Measurements from ENCODE around the gene PWP1. TPM values are rescaled to one million over a fixed set of nuclear protein-coding genes. Genes with fewer than 3 reads are reported as not detected.

PWP1 gene
- total and polyA plus RNA-seq, 9 of the 15 experiments (the other 6 are each of a cell fraction or from before 2014, with no cell fraction given): 61.6 to 401 (median 111) TPM

DNA sequence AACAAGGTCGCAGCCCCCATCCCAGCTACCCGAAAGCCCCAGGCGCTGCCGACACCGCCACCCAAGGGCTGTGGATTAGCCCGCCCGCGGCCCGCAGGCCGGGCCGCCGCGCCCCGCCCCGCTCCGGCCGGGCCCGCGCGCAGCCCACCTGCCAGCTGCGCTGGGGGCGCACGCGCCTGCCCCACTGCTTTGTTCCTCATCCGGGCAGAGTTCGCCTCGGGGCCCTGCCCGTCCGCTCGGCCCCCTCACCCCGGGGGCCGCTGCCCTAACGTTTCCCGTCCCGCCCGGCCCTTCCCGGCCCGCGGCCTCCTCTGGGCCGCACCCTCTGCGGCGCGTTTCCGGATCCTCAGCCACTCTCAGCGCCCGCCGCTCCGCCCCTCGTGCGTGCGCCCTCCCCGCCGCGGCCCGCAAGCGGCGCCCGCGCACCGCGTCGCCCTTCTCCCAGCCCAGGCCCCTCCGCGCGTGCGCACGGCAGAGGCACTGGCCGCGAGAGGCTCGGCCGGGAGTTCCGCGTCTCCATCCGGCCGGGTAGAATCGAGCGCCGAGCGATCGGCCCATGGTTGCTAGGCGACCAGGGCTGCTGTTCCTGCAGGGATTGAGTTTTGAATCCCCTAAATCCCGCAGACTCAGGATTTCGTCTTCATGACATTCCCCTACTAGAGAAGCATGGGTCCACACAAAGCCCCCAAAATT lies 75.4 kb downstream of the PWP1 start, which contains the start of gene PRDM4 (continued):
- TF ChIP-seq ZC3H4 (CRISPR knock-in tag; IDR thresholded peaks at IDR 0.05; ENCODE audit: borderline replicate concordance): no peak
- TF ChIP-seq RBM39 (optimal IDR thresholded peaks at IDR 0.05; ENCODE audit: low read depth, low read length): no peak
- TF ChIP-seq HMG20A (CRISPR knock-in tag; conservative IDR thresholded peaks at IDR 0.05): no peak
- no peak for TF ChIP-seq SP1 (CRISPR knock-in tag; IDR thresholded peaks at IDR 0.05)
- TF ChIP-seq SIX5 (IDR thresholded peaks at IDR 0.05; ENCODE audit: borderline replicate concordance in 1 of 2, insufficient read depth in 1 of 2, low read depth in 1 of 2, low read length in 2 of 2): peak in 1 of 2 experiments; percentile 19; a peak in 1 of 4 replicates
- no peak for TF ChIP-seq NBN (IDR thresholded peaks at IDR 0.05; ENCODE audit: low read depth)
- TF ChIP-seq TRIM24 (IDR thresholded peaks at IDR 0.05): no peak
- TF ChIP-seq KAT7 (CRISPR knock-in tag; IDR thresholded peaks at IDR 0.05; ENCODE audit: borderline replicate concordance): no peak
- TF ChIP-seq SREBF2 (CRISPR knock-in tag; IDR thresholded peaks at IDR 0.05): no peak
- peak; percentile 67 to 87; a peak in 3 of 4 replicates for TF ChIP-seq NONO (IDR thresholded peaks at IDR 0.05; ENCODE audit: low read depth in 2 of 2, low read length in 1 of 2)
- no peak for TF ChIP-seq XRCC3 (IDR thresholded peaks at IDR 0.05)
- TF ChIP-seq, protein P1, sequence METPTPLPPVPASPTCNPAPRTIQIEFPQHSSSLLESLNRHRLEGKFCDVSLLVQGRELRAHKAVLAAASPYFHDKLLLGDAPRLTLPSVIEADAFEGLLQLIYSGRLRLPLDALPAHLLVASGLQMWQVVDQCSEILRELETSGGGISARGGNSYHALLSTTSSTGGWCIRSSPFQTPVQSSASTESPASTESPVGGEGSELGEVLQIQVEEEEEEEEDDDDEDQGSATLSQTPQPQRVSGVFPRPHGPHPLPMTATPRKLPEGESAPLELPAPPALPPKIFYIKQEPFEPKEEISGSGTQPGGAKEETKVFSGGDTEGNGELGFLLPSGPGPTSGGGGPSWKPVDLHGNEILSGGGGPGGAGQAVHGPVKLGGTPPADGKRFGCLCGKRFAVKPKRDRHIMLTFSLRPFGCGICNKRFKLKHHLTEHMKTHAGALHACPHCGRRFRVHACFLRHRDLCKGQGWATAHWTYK (CRISPR knock-in tag; IDR thresholded peaks at IDR 0.05): no peak
- TF ChIP-seq SMAD4 (CRISPR knock-in tag; conservative IDR thresholded peaks at IDR 0.05): no peak
- TF ChIP-seq ZKSCAN1 (IDR thresholded peaks at IDR 0.05; ENCODE audit: low read depth, low read length): no peak
- peak; percentile 96 to 97 for TF ChIP-seq NRF1 (conservative IDR thresholded peaks at IDR 0.05 in 1 of 2, IDR thresholded peaks at IDR 0.05 in 1 of 2)
- TF ChIP-seq ZNF239 (CRISPR knock-in tag; IDR thresholded peaks at IDR 0.05): no peak
- TF ChIP-seq HDAC2 (IDR thresholded peaks at IDR 0.05): no peak
- no peak for TF ChIP-seq SPI1 (IDR thresholded peaks at IDR 0.05; ENCODE audit: borderline replicate concordance, low read depth, low read length)
- TF ChIP-seq, protein P2, sequence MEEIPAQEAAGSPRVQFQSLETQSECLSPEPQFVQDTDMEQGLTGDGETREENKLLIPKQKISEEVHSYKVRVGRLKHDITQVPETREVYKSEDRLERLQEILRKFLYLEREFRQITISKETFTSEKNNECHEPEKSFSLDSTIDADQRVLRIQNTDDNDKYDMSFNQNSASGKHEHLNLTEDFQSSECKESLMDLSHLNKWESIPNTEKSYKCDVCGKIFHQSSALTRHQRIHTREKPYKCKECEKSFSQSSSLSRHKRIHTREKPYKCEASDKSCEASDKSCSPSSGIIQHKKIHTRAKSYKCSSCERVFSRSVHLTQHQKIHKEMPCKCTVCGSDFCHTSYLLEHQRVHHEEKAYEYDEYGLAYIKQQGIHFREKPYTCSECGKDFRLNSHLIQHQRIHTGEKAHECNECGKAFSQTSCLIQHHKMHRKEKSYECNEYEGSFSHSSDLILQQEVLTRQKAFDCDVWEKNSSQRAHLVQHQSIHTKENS (CRISPR knock-in tag; IDR thresholded peaks at IDR 0.05): no peak
- TF ChIP-seq, protein P3, sequence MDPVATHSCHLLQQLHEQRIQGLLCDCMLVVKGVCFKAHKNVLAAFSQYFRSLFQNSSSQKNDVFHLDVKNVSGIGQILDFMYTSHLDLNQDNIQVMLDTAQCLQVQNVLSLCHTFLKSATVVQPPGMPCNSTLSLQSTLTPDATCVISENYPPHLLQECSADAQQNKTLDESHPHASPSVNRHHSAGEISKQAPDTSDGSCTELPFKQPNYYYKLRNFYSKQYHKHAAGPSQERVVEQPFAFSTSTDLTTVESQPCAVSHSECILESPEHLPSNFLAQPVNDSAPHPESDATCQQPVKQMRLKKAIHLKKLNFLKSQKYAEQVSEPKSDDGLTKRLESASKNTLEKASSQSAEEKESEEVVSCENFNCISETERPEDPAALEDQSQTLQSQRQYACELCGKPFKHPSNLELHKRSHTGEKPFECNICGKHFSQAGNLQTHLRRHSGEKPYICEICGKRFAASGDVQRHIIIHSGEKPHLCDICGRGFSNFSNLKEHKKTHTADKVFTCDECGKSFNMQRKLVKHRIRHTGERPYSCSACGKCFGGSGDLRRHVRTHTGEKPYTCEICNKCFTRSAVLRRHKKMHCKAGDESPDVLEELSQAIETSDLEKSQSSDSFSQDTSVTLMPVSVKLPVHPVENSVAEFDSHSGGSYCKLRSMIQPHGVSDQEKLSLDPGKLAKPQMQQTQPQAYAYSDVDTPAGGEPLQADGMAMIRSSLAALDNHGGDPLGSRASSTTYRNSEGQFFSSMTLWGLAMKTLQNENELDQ (CRISPR knock-in tag; IDR thresholded peaks at IDR 0.05; ENCODE audit: borderline replicate concordance): no peak
- TF ChIP-seq, protein P4, sequence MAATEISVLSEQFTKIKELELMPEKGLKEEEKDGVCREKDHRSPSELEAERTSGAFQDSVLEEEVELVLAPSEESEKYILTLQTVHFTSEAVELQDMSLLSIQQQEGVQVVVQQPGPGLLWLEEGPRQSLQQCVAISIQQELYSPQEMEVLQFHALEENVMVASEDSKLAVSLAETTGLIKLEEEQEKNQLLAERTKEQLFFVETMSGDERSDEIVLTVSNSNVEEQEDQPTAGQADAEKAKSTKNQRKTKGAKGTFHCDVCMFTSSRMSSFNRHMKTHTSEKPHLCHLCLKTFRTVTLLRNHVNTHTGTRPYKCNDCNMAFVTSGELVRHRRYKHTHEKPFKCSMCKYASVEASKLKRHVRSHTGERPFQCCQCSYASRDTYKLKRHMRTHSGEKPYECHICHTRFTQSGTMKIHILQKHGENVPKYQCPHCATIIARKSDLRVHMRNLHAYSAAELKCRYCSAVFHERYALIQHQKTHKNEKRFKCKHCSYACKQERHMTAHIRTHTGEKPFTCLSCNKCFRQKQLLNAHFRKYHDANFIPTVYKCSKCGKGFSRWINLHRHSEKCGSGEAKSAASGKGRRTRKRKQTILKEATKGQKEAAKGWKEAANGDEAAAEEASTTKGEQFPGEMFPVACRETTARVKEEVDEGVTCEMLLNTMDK (IDR thresholded peaks at IDR 0.05; ENCODE audit: borderline replicate concordance, insufficient read depth, low read depth, low read length, poor library complexity, severe bottlenecking): peak; percentile 30
